Measurements from ENCODE around the gene FH.

FH gene

DNA sequence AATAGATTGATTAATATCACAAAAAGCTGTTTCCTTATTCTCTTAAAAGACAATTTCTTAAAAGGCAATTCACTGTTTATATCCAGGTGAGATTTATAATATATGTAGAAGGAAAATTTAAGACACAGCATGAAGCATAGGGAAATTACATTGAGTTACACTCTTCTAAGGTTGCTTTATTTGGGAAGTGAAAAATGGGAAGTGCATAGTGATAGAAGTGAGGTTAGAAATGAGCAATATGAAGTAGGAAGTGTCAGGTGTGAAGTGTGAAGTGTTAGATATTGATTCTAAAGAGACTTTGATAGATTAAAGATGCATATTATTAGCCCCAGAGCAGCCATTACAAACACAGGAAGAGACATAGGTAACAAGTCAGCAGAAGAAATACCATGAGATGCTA lies 40.3 kb downstream of the FH start:
- Histone ChIP-seq H3K27ac (ENCODE audit: extremely low read depth, low read depth, low read length) (no peak overlapping the region), H3K4me3 (ENCODE audit: low read depth, low read length) (no peak overlapping the region), H3K4me1 (ENCODE audit: control insufficient read depth, insufficient read depth, low read length) (no peaks in the 10 kb centered on the region), H3K9me3 (ENCODE audit: control insufficient read depth, insufficient read depth, low read depth, low read length) (no peaks in the 10 kb centered on the region), H3K36me3 (ENCODE audit: control insufficient read depth in 2 of 2, insufficient read depth in 1 of 2, low read length in 2 of 2) (no peaks in the 10 kb centered on the region)
- no peak for TF ChIP-seq ZNF701 (tag by site-specific recombination; IDR thresholded peaks at IDR 0.05)
- TF ChIP-seq ZNF174 (tag by site-specific recombination; IDR thresholded peaks at IDR 0.05), result no peak
- no peak for TF ChIP-seq ZNF792 (tag by site-specific recombination; IDR thresholded peaks at IDR 0.05)
- TF ChIP-seq, protein P1, sequence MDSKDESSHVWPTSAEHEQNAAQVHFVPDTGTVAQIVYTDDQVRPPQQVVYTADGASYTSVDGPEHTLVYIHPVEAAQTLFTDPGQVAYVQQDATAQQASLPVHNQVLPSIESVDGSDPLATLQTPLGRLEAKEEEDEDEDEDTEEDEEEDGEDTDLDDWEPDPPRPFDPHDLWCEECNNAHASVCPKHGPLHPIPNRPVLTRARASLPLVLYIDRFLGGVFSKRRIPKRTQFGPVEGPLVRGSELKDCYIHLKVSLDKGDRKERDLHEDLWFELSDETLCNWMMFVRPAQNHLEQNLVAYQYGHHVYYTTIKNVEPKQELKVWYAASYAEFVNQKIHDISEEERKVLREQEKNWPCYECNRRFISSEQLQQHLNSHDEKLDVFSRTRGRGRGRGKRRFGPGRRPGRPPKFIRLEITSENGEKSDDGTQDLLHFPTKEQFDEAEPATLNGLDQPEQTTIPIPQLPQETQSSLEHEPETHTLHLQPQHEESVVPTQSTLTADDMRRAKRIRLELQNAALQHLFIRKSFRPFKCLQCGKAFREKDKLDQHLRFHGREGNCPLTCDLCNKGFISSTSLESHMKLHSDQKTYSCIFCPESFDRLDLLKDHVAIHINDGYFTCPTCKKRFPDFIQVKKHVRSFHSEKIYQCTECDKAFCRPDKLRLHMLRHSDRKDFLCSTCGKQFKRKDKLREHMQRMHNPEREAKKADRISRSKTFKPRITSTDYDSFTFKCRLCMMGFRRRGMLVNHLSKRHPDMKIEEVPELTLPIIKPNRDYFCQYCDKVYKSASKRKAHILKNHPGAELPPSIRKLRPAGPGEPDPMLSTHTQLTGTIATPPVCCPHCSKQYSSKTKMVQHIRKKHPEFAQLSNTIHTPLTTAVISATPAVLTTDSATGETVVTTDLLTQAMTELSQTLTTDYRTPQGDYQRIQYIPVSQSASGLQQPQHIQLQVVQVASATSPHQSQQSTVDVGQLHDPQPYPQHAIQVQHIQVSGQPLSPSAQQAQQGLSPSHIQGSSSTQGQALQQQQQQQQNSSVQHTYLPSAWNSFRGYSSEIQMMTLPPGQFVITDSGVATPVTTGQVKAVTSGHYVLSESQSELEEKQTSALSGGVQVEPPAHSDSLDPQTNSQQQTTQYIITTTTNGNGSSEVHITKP (tag by site-specific recombination; IDR thresholded peaks at IDR 0.05), result no peak
- no peak for TF ChIP-seq SP2 (tag by site-specific recombination; IDR thresholded peaks at IDR 0.05)
- no peak for TF ChIP-seq ZNF146 (tag by site-specific recombination; IDR thresholded peaks at IDR 0.05)
- TF ChIP-seq, protein P2, sequence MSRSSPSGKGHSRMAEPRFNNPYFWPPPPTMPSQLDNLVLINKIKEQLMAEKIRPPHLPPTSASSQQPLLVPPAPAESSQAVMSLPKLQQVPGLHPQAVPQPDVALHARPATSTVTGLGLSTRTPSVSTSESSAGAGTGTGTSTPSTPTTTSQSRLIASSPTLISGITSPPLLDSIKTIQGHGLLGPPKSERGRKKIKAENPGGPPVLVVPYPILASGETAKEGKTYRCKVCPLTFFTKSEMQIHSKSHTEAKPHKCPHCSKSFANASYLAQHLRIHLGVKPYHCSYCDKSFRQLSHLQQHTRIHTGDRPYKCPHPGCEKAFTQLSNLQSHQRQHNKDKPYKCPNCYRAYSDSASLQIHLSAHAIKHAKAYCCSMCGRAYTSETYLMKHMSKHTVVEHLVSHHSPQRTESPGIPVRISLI (tag by site-specific recombination; IDR thresholded peaks at IDR 0.05), result no peak
- no peak for TF ChIP-seq ZNF596 (tag by site-specific recombination; IDR thresholded peaks at IDR 0.05)
- TF ChIP-seq, protein P3, sequence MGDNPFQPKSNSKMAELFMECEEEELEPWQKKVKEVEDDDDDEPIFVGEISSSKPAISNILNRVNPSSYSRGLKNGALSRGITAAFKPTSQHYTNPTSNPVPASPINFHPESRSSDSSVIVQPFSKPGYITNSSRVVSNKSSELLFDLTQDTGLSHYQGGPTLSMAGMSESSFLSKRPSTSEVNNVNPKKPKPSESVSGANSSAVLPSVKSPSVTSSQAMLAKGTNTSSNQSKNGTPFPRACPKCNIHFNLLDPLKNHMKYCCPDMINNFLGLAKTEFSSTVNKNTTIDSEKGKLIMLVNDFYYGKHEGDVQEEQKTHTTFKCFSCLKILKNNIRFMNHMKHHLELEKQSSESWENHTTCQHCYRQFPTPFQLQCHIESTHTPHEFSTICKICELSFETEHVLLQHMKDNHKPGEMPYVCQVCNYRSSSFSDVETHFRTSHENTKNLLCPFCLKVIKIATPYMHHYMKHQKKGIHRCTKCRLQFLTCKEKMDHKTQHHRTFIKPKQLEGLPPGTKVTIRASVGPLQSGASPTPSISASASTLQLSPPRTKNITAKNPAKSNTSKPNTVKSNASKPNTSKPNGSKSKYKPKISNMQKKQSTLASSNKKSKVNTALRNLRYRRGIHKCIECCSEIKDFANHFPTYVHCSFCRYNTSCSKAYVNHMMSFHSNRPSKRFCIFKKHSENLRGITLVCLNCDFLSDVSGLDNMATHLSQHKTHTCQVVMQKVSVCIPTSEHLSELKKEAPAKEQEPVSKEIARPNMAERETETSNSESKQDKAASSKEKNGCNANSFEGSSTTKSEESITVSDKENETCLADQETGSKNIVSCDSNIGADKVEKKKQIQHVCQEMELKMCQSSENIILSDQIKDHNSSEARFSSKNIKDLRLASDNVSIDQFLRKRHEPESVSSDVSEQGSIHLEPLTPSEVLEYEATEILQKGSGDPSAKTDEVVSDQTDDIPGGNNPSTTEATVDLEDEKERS (tag by site-specific recombination; IDR thresholded peaks at IDR 0.05), result no peak
- TF ChIP-seq, protein P4, sequence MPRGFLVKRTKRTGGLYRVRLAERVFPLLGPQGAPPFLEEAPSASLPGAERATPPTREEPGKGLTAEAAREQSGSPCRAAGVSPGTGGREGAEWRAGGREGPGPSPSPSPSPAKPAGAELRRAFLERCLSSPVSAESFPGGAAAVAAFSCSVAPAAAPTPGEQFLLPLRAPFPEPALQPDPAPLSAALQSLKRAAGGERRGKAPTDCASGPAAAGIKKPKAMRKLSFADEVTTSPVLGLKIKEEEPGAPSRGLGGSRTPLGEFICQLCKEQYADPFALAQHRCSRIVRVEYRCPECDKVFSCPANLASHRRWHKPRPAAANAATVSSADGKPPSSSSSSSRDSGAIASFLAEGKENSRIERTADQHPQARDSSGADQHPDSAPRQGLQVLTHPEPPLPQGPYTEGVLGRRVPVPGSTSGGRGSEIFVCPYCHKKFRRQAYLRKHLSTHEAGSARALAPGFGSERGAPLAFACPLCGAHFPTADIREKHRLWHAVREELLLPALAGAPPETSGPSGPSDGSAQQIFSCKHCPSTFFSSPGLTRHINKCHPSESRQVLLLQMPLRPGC (tag by site-specific recombination; IDR thresholded peaks at IDR 0.05), result no peak
- no peak for TF ChIP-seq ZBTB21 (tag by site-specific recombination; IDR thresholded peaks at IDR 0.05)
- no peak for TF ChIP-seq ZNF335 (tag by site-specific recombination; conservative IDR thresholded peaks at IDR 0.05)
- TF ChIP-seq, protein P5, sequence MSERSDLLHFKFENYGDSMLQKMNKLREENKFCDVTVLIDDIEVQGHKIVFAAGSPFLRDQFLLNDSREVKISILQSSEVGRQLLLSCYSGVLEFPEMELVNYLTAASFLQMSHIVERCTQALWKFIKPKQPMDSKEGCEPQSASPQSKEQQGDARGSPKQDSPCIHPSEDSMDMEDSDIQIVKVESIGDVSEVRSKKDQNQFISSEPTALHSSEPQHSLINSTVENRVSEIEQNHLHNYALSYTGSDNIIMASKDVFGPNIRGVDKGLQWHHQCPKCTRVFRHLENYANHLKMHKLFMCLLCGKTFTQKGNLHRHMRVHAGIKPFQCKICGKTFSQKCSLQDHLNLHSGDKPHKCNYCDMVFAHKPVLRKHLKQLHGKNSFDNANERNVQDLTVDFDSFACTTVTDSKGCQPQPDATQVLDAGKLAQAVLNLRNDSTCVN (tag by site-specific recombination; optimal IDR thresholded peaks at IDR 0.05), result no peak
- TF ChIP-seq ZNF114 (tag by site-specific recombination; IDR thresholded peaks at IDR 0.05), result no peak
- TF ChIP-seq ZNF747 (tag by site-specific recombination; IDR thresholded peaks at IDR 0.05), result no peak
- no peak for TF ChIP-seq ZNF837 (tag by site-specific recombination; IDR thresholded peaks at IDR 0.05)
- ChIA-PET POLR2A (no interaction called here), CTCF (no interaction called here)

Data from HEK293 (cell line).